Fibroblast of lung (primary cell): ENCODE measurements around the gene IRAK3. TPM values are rescaled to one million over a fixed set of nuclear protein-coding genes. Genes with fewer than 3 reads are reported as not detected.

ENCODE experiments used
- DNase-seq, 2 donors: peaks; one replicate each; pipeline versions ENCODE4 v3.0.0 to v3.0.0-alpha.2; 2010; ENCODE audit warnings: low read depth in 2 of 2
- H2AFZ ChIP-seq: 2 replicates; pipeline ENCODE4 v1.5.1; 2012; ENCODE audit warnings: low read length, control low read depth, inconsistent platforms
- H3K27ac ChIP-seq: 2 replicates; pipeline ENCODE4 v1.5.1; 2011; ENCODE audit warnings: low read length, control low read depth; ENCODE audit not compliant: insufficient read depth
- H3K27me3 ChIP-seq: 2 replicates; pipeline ENCODE4 v1.5.1; 2011; ENCODE audit warnings: mild to moderate bottlenecking, low read length; ENCODE audit not compliant: control insufficient read depth, insufficient read depth
- H3K36me3 ChIP-seq: 2 replicates; pipeline ENCODE4 v1.5.1; 2011; ENCODE audit warnings: low read length; ENCODE audit not compliant: control insufficient read depth, insufficient read depth
- H3K4me1 ChIP-seq: 2 replicates; pipeline ENCODE4 v1.5.1; 2011; ENCODE audit warnings: low read length; ENCODE audit not compliant: control insufficient read depth, insufficient read depth; ENCODE audit errors: extremely low read depth
- H3K4me2 ChIP-seq: 2 replicates; pipeline ENCODE4 v1.5.1; 2011; ENCODE audit warnings: low read length, control low read depth; ENCODE audit not compliant: insufficient read depth; ENCODE audit errors: extremely low read depth
- H3K4me3 ChIP-seq, 4 experiments: fragments of 200-600 bp in 1 of 4; sonication (generic) in 1 of 4; replicated peaks in 1 of 4; 2 replicates each; pipeline ENCODE4 v1.5.1; 2011 to 2016; ENCODE audit warnings: low read length in 4 of 4, low read depth in 3 of 4, mild to moderate bottlenecking in 3 of 4, control low read depth in 2 of 4, inconsistent platforms in 1 of 4, mixed read lengths in 1 of 4; ENCODE audit not compliant: insufficient read depth in 1 of 4; ENCODE audit errors: control extremely low read depth in 1 of 4
- H3K79me2 ChIP-seq: 2 replicates; pipeline ENCODE4 v1.5.1; 2012; ENCODE audit warnings: mild to moderate bottlenecking, low read length, inconsistent platforms; ENCODE audit not compliant: control insufficient read depth, insufficient read depth
- H3K9ac ChIP-seq: 2 replicates; pipeline ENCODE4 v1.5.1; 2011; ENCODE audit warnings: mild to moderate bottlenecking, low read length, control low read depth; ENCODE audit not compliant: insufficient read depth
- H3K9me3 ChIP-seq: 2 replicates; pipeline ENCODE4 v1.5.1; 2012; ENCODE audit warnings: low read depth, low read length; ENCODE audit not compliant: control insufficient read depth, insufficient read depth
- H4K20me1 ChIP-seq: 2 replicates; pipeline ENCODE4 v1.5.1; 2011; ENCODE audit warnings: low read length; ENCODE audit not compliant: control insufficient read depth, insufficient read depth; ENCODE audit errors: extremely low read depth
- CTCF ChIP-seq, 2 donors: IDR thresholded peaks in 1 of 2; conservative IDR thresholded peaks in 1 of 2; 1 replicate in 1 of 2; 2 replicates in 1 of 2; pipeline ENCODE4 v1.5.1; 2011 to 2012; ENCODE audit warnings: low read length in 2 of 2, control low read depth in 1 of 2, inconsistent platforms in 1 of 2, low read depth in 1 of 2, mild to moderate bottlenecking in 1 of 2
- EZH2 ChIP-seq: IDR thresholded peaks from 2 replicates; pipeline ENCODE4 v1.5.1; 2012; ENCODE audit warnings: low read length, control low read depth, mild to moderate bottlenecking; ENCODE audit errors: missing control alignments
- polyA plus RNA-seq, 2 donors: library from polyadenylated mRNA; depleted of rRNA in 1 of 2; stranded (reverse) in 1 of 2; unstranded in 1 of 2; fragments of >200 nt; gene quantifications; 2 replicates each; pipeline ENCODE4 v1.2.1, GENCODE V29; 2011 to 2012; ENCODE audit warnings: missing spikeins in 1 of 2
- total RNA-seq: library from RNA; depleted of rRNA; stranded (reverse); fragments of >200 nt; gene quantifications from 2 replicates; pipeline ENCODE4 v1.2.1, GENCODE V29; 2014

The IRAK3 gene
- total and polyA plus RNA-seq, 2 donors (not counting 1 experiment from before 2014, with no cell fraction given) = 3.2 to 11.1 TPM

- Histone ChIP-seq H3K4me3 (no peak overlapping the region), H3K9me3 (no peaks in the 10 kb centered on the region), H3K27ac (no peak overlapping the region), H4K20me1 (no peaks in the 10 kb centered on the region), H3K27me3 (peaks cover 5% of the 10 kb centered on the region), H2AFZ (no peak overlapping the region), H3K79me2 (no peaks in the 10 kb centered on the region), H3K36me3 (no peaks in the 10 kb centered on the region), H3K4me1 (no peaks in the 10 kb centered on the region), H3K4me2 (no peak overlapping the region), H3K9ac (no peak overlapping the region)
- DNase-seq = no peak
- TF ChIP-seq EZH2 (no peak), CTCF (conservative IDR thresholded peaks at IDR 0.05 in 1 of 2, IDR thresholded peaks at IDR 0.05 in 1 of 2; ENCODE audit: low read depth in 1 of 2, low read length in 2 of 2) (no peak)
Observed at GRCh38 chr12:66287275-66287674, 98.3 kb downstream of the IRAK3 start.

GRCh38 chr12:66288121-66288520 lies 99.1 kb downstream of the IRAK3 start:
- DNase-seq = no peak
- TF ChIP-seq CTCF (conservative IDR thresholded peaks at IDR 0.05 in 1 of 2, IDR thresholded peaks at IDR 0.05 in 1 of 2; ENCODE audit: low read depth in 1 of 2, low read length in 2 of 2) (no peak), EZH2 (no peak)
- Histone ChIP-seq H3K9me3 (no peaks in the 10 kb centered on the region), H2AFZ (no peak overlapping the region), H3K27ac (no peak overlapping the region), H3K4me3 (no peak overlapping the region), H3K36me3 (no peaks in the 10 kb centered on the region), H3K79me2 (no peaks in the 10 kb centered on the region), H3K4me1 (no peaks in the 10 kb centered on the region), H3K27me3 (peaks cover 6% of the 10 kb centered on the region), H3K4me2 (no peak overlapping the region), H3K9ac (no peak overlapping the region), H4K20me1 (no peaks in the 10 kb centered on the region)

GRCh38 chr12:66289485-66289884 lies 100.5 kb downstream of the IRAK3 start:
- no peaks in the 10 kb centered on the region for H3K4me1 ChIP-seq
- no peak for DNase-seq
- H3K4me2 ChIP-seq = no peak overlapping the region
- no peaks in the 10 kb centered on the region for H3K79me2 ChIP-seq
- H2AFZ ChIP-seq = no peak overlapping the region
- H3K36me3 ChIP-seq = no peaks in the 10 kb centered on the region
- no peaks in the 10 kb centered on the region for H3K9me3 ChIP-seq
- no peak overlapping the region for H3K9ac ChIP-seq
- H3K4me3 ChIP-seq = no peak overlapping the region
- no peaks in the 10 kb centered on the region for H4K20me1 ChIP-seq
- H3K27ac ChIP-seq = no peak overlapping the region
- H3K27me3 ChIP-seq = peaks cover 3% of the 10 kb centered on the region
- no peak for TF ChIP-seq CTCF (conservative IDR thresholded peaks at IDR 0.05 in 1 of 2, IDR thresholded peaks at IDR 0.05 in 1 of 2; ENCODE audit: low read depth in 1 of 2, low read length in 2 of 2)
- no peak for TF ChIP-seq EZH2
